HuH-7.5 (cell line): ENCODE data around the gene KANSL1L.

ENCODE experiments used
- DNase-seq: peaks from one replicate; pipeline ENCODE4 v3.0.0; 2011; ENCODE audit warnings: low spot score

The KANSL1L gene

DNA sequence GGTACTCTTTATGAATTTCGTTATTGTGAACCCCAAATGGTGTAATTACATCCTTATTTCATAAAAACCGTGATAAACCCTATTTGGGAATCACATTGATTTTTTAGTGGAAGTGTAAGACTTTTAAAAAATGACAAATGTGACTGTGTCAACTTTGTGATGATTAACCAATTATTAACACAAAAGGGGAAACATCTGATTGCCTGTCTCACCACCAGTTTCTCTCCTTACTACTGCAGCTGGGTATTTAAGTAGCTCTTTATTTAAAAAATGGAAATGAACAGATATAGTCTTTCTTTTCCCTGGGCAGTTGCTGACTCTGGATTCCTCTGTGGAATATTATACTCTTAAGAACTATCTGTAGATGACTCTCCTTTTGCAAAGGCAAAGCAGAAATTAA, 180.4 kb downstream of the KANSL1L start:
- DNase-seq = no peak

DNA sequence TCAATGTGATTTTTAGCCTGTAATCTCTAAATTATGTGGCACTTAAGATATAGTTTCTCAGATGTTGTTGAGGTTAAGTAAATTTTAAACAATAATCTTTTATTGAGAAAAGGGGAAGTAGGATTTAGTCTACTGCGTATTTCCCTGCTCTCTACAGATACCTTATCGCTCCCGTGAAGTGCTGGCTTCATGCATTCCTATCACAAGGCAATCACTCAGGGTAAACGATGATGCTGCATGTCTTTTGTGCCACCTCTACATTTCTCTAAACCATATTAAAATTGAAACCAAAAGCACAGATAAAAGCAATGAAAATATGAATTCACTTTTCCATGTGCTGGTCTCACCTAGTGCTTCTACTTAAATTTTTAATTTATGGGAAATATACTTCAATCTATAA, 183.2 kb downstream of the KANSL1L start:
- DNase-seq = no peak

DNA sequence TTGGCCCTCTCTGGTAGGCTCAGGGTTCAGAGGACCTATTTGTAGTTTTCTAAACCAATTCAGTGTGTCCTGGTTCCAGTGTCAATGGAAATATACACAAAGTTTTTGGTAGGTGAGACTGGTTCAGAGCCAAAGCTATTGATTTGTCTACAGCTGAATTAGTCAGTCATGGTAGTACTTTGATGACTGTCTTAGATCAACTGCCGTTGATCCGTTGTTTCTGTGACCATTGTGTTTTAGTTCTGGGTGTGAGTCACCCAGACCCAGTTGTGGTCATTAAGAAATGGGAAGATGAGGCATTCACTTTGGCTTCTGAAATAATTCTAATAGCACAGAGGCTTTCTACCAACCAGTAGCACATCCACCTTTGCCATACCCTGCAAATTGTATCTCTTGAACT, 184.8 kb downstream of the KANSL1L start:
- no peak for DNase-seq

- no peak for DNase-seq
These were observed 185.3 kb downstream of the KANSL1L start for GRCh38 chr2:209985874-209986273.

DNA sequence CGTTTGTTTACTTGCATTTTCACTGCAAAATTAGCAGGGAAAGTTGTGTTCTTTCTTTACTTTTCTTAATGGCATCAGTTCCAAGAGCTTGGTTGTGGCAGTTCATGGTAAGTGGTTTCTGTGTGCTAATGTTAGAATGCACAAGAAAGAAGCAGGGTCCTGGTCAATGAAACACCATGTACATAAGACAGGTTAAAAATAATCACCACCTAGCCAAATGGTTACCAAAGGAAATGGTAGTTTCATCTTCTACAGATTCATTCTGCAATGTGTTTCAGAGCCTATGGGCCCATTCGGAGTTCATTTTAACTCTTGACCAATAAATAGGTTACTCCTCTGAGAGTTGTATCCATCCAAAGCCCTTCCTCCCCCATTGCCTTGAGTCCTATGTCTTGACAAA, 186.9 kb downstream of the KANSL1L start:
- no peak for DNase-seq

DNA sequence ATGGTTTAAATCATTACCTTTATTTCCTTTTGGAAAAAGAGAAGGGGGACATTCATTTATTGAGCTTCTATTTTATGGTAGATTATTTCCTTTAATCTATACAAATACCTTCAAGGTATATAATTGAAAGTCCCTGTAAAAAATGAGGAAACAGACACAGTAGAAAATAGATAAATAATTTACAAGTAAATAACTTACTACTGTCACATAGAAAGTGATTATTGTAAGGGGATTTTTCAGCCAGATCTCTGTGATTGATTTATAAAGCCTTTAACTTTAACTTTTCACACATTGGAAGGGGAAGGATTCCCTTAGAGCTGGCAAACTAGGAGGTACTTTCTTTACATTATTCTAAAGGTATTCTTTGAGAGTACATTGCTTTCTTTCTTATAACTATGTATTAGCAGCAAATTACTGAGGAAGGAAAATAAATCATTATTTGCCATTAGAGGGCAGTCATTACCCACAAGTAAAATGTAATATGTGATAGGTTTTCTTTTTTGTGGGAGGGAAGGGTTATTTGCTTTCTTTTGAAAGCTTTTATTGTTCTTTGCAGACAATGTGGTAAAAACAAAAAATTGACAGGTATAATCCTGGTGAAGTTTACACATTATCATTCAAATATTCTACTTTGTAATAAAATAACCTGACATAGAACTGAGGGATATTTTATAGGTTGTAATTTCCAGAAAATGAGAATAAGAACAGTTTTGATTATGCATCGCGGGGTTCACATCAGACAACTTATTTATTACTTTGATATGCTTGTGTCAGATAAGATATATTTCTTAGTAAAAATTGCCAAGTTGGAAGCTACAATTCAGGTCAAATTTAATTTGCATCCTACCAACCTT, 193.6 kb downstream of the KANSL1L start:
- no peak for DNase-seq

GRCh38 chr2:209976698-209977385, 194.4 kb downstream of the KANSL1L start:
- DNase-seq = no peak

DNA sequence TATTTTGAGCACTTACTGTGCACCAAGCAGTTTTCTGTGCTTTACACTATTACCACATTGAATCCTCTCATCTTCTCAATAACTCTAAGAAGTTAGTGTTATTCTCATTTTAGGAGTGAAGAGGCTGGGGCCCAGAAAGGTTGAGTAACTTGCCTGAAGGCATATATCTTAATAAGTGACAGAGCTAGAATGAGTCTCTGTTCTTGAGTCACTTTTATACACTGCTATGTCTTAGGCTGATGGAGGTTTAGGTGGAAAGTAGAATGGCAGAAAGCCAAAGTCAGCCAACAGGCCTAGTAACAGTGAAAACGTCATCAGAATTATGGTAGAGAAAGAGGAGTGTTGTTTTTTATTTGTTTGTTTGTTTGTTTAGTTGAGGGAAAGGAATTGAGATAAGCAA, 196.6 kb downstream of the KANSL1L start:
- no peak for DNase-seq

DNA sequence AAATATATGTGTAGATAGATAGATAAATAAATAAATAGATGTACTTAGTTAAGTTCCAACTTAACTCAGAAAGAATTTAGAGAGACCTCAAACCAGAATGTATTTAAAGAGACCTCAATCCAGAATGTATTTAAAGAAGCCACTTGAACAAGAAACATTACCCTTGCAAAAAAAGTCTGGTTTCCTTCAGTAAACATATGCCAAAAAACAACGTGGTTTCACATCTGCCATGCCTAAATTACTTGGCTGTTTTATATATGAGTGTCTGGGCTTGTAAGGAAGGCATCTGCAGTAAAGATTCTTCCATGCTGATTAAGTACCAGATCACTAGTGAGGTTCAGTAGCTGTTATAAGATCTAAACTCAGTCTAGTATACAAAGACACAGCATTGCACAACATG, 197.9 kb downstream of the KANSL1L start:
- DNase-seq = no peak
